HG03045 (cell line): ENCODE data around the gene SERPINA6.
"Not testable (repeated sequence)": the region's sequence is repeated elsewhere in the genome, so short reads cannot be mapped to it uniquely, and the experiment has no call there.

ENCODE experiments used
- ATAC-seq: cut with Tn5 transposase; IDR thresholded peaks from one replicate; pipeline ENCODE4 v1.9.1; 2021; ENCODE audit warnings: mild to moderate bottlenecking, moderate library complexity; ENCODE audit not compliant: unreplicated experiment

The SERPINA6 gene, protein sequence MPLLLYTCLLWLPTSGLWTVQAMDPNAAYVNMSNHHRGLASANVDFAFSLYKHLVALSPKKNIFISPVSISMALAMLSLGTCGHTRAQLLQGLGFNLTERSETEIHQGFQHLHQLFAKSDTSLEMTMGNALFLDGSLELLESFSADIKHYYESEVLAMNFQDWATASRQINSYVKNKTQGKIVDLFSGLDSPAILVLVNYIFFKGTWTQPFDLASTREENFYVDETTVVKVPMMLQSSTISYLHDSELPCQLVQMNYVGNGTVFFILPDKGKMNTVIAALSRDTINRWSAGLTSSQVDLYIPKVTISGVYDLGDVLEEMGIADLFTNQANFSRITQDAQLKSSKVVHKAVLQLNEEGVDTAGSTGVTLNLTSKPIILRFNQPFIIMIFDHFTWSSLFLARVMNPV

DNA sequence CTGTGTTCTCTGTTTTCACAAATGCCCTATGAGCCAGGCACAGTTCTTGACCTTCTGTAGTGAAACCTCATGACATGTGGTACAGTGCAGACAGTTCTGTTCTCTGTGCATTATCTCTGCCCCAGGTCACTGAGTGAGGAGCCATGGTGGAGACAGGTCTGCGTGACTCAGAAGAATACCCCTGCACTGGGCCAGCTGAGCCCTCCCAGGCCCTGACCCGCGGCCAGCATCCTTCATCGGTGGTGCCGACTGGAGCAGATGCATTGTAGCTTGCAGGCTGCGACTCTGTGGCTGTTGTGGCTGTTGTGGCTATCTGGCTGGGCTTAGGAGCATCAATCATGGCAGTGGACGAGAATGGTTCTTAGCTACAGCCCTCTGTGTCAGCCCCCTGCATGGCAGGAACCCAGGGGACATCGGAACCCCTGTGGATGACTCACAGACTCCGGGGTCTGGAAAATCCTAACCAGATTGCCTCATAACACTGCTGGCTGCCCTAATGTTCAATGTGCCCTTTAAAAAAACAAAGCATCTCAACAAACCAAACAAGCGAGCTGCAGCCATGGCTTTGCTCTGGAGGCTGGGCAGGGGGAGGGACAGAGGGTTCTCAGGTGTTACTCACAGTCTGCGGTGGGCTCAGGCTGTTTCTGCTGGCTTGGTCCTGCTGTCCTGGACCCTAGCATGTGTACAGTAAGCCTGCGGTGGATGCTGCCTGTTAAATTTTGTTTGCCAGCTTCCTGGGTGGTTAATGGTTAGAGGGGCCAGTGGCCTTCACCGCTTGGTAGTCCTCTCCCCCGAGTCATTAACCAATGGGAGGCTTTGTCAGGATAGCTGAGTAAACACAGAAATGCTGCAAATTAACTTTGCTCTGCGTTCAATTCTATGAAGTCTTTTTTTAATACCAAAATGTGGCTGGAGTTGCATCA, at the start of gene SERPINA6:
SERPINA6 (minus strand) TSS at position 689 of the 923 bp plus-strand sequence. CDS start 8,688 bp downstream, outside the sequence.
- no peak for ATAC-seq

DNA sequence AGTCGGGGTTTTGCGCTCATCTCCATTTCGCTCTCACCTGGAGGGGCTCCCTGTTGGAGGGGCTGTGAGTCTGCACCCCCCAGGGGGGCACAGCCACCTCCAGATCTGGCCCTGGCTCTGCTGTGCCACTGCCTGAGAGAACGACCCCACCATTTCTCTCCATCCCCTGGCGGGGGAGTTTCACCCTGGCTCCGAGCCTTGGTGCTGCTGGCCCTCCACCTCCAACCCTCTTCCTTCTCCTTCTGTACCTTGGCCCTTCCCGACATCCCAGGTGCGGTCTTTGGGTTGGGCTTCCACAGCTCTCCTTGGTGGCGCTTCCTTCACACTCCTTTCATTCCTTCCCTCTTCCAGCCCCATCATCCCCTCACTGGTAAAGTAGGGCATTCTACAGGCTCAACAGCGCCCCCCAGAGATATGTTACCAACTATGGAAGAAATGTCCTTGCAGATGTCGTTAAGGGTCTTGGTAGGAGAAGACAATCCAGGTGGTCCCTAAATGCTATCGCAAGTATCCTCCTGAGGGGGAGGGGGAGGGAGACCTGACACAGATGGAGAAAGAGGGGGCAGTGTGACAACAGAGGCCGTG, 49.0 kb upstream of the SERPINA6 start:
- no peak for ATAC-seq

DNA sequence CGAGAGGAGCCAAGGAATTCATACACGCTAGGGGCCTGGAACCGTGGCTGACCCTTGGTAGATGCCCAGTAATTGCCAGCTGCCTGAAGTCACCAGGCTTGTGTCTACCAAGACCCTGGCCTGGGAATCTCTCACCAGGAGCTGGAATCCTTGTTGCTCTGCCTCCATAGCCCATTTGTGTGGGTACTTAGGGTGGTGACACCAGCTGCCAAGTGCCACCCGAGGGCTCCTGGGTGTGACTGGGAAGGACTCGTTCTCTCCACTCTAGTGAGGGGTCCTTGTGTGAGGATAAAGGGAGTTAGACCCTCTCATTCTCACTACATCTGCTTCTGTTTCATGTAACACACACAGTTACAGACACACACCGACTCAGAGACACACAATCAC, 47.4 kb upstream of the SERPINA6 start:
- no peak for ATAC-seq

DNA sequence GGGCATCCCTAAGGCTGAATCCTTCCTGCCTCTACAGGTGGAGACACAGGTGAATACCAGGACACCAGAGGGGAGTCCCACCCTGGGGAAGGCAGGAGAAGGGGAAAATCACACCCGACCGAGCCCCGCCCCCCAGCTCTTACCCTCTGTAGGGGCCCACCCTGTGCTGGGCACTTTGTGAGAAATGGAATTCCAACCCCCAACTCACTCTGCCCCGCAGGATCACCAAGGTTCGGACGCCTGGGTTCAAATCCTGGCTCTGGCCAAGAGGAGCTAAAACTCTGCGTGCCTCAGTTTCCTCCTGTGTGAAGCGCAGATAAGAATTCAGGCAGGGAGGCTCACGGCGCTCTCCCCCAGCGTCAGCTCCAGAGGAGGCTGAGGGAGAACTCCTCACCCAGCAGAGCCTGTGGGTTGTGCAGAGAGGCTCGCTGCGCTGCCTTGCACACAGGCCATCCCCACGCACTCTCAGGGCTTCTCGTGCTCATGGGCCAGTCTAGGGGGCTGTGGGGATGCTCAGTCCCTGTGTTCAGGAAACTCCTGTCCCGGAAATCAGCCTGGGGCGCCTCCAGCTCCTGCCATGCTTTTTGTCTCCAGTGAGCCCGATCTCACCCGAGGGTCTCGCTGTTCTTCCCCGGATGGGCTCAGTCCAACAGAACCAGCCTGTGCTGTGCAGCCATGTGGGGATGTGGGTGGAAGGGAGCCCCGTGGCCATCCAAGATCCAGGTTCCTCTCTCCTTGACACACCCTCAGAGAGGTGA, 46.8 kb upstream of the SERPINA6 start:
- ATAC-seq = not testable (repeated sequence)

DNA sequence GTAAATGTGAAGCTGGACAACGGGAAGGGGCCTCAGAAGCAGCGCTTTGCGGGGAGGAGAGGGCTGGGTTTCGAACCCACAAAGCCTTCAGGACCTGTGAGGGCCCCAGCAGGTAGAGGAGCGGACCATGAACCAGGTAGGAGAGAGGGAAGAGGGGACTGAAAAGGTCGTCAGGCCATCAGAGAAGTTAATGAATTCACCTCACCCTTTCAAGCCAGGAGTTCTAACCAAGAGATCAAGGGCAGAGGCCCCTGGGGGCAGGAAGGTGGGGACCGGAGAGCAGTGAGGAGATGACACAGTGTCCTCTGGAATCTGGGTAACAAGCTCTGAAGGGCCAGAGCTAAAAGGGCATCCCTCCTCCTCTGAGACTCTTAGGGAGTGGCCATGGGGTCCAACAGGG, 45.8 kb upstream of the SERPINA6 start:
- ATAC-seq = no peak

DNA sequence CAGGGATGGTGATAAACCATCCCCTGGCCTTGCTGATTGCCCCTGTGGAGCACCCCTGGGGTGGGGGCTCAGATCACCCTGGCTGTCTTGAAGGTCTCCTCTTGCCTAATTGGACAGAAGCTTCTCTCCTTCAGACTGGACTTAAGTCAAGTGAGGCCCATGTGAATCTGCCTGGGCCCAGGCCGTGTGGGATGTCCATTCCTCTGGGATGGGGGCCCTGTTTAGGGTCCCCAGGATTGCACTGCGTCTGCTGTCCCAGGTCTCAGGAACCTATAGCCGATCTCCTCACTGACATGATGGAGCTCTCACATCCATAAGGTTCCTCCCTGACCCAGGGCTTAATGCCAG, 45.1 kb upstream of the SERPINA6 start:
- ATAC-seq = no peak

DNA sequence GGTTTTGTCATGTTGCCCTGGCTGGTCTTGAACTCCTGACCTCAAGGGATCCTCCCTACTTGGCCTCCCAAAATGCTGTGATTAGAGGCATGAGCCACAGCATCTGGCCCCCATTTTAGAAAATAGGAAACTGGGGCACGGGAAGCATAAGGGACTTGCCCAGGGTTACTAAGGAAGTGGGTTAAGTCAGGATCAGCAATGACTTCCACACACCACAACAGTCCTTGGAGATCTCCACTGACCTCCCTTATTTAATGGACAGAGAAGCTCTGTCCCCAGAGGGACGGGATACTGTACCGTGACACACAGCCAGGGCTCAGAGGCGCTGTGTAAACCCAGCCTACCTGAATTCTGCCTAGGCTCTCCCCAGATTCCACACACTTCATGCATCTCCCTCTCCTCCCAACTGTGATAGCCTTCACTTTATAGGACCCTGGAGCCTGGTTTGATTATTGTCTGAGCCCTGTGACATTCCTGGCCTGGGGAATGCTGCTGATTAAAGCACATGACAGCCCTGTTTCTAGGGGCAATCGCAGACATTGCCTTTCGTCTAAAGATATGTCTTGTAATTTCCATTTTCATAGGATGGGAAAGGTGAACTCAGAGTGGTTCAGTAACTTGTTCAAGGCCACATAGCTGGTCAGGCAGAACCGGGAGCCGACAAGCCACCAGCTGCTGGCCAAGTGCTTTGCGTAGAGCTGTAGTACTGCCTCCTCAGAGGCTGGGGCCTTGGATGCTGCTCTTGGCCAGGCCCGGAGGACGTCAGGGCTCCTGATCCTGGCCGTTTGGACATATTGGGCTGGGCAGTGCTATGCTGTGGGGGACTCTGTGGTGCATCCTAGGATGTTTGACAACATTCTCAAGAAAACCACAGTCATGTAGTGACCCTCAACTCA, 44.5 kb upstream of the SERPINA6 start:
- no peak for ATAC-seq

DNA sequence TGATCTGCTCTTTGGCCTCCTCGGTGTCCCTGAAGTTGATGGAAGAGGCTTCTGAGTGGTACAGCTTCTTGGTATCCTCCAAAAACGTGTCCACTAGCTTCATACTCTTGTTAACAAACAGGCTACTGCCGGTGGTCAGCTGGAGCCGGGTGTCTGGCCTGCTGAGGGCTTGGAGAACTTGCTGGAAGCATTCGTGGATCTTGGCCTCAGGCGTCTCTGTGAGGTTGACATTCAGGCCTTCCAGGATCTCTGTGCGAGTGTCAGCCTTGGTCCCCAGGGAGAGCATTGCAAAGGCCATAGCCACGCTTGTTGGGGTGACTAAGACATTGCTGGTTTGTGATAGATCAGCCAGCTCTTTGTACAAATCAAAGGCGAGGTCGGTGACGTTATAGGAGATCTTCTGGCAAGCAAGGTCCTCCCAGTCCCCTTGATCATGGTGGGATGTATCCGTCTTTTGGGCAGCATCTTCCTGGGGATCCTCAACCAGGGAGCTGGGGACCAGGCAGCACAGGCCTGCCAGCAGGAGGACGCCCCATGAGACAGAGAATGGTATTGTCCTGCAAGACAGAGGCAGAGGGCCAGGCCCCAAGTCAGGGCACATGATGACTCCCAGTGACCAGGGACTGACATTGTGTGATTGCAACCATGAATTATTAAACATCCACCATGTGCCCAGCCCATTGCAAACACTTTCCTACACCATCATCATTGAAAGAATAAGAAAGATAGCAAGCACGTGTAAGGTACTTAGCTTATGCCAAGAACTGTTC, 43.2 kb upstream of the SERPINA6 start, which contains the start of gene SERPINA2:
SERPINA2 (minus strand) TSS at position 553 of the 770 bp plus-strand sequence.
- ATAC-seq = no peak

DNA sequence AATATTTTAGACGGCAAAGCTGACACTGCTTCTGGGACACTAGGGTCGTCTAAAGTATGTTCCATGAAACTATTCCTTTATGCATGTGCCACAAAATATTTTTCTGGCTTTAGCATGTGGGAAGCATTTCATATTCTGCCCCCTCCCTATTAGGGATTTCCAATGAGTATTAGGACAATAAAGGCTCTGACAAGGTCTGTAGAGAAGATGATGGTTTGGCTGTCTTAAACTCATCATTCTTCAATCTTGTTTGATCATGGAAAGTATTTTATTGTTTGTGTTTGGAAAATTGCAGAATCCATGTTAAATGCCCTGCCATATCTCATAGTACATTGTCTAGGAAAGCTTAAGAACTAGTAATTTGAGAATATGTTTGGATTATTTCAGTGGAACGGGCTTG, 42.5 kb upstream of the SERPINA6 start:
- ATAC-seq = no peak

DNA sequence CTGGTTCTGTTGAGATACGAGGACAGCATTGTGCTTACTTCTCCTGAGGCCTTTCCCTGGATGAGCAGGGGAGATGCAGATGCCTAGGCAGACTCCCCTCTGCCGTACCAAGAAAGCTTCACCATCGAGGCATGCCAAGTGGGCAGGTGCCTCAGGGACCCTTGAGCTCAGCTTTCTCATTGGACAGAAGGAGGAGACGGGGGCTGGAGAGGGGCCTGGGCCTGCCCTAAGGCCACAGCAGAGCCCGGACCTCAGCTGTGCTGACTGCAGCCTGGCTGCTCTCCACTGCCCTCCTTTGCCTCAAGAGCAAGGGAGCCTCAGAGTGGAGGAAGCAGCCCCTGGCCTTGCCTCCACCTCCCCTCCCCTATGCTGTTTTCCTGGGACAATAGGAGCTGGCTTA, 41.8 kb upstream of the SERPINA6 start:
- ATAC-seq = no peak

DNA sequence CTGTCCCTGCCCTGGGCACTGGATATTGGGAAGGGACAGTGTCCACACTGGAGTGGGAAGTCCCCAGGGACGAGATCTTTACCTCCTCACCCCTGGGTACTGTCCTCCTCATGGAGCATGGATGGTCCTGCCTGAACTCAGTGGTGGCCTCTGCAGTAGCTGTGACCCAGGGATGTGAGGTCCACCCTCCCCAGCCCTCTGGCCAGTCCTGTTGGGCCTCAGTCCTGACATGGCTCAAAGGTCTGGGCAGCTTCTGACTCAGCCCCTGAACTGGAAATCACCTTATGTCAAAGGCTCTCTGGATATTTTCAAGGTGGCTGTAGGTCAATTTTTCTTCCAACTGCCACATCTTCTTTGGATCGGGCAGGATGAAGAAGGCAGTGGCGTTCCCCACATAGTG, 40.9 kb upstream of the SERPINA6 start:
- no peak for ATAC-seq

DNA sequence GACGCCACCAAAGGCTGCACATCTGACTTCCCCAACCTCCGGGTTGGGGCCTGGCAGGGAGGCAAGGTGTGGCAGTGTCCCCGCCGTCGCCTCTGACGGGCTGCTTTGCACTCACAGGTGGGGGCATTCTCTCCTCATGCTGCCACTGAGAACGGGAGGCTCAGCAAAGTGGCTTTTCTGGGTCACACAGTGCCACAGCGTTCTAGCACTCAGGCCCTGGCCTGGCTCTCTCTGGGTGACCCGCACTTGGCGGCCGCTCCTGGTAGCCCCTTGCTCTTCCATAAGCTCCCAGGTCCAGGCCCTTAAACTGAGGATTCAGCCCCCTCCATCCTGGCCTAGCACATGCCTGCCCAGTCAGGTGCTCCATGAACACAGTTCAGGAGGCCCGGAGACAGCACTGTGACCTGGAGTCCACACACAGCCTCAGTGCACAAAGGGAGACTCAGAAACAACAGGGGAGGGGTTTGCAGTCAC, 40.1 kb upstream of the SERPINA6 start:
- no peak for ATAC-seq

DNA sequence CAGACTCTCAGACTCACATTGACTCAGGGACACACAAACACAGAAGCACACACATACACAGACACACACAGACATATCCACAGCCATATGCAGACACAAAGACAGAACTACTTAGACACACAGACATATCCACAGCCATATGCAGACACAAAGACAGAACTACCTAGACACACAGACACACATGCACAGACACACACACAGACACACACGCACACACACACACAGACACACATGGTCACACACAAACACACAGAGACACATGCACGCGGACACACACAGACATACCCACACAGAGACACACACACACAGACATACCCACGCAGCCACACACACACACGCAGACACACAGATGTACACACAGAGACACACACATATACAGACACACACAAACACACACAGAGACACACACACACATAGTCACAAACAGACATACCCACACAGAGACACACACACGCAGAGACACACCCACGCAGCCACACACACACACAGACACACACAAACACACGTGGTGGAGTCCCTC, 39.5 kb upstream of the SERPINA6 start:
- ATAC-seq = no peak

DNA sequence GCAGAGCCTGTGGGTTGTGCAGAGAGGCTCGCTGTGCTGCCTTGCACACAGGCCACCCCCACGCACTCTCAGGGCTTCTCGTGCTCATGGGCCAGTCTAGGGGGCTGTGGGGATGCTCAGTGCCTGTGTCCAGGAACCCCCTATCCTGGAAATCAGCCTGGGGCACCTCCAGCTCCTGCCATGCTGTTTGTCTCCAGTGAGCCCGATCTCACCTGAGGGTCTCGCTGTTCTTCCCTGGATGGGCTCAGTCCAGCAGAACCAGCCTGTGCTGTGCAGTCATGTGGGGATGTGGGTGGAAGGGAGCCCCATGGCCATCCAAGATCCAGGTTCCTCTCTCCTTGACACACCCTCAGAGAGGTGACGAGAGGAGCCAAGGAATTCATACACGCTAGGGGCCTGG, 38.5 kb upstream of the SERPINA6 start:
- no peak for ATAC-seq

DNA sequence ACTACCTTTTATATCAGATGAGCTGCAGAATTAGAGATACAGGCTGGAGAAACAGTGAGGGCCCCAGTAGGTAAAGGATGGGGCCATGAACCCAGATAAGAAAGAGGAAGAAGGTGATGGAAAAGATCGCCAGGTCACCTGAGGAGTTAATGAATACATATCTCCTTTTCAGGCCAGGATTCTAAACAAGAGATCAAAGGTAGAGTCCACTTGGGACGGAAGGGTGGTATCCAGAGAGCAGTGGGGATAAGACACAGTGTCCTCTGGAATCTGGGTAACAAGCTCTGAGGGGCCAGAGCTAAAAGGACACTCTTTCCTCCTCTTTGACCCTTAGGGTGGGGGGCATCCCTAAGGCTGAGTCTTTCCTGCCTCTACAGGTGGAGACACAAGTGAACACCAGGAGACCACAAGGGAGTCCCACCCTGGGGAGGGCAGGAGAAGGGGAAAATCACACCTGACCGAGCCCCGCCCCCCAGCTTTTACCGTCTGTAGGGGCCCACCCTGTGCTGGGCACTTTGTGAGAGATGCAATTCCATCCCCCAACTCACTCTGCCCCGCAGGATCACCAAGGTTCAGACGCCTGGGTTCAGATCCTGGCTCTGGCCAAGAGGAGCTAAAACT, 37.9 kb upstream of the SERPINA6 start:
- no peak for ATAC-seq

DNA sequence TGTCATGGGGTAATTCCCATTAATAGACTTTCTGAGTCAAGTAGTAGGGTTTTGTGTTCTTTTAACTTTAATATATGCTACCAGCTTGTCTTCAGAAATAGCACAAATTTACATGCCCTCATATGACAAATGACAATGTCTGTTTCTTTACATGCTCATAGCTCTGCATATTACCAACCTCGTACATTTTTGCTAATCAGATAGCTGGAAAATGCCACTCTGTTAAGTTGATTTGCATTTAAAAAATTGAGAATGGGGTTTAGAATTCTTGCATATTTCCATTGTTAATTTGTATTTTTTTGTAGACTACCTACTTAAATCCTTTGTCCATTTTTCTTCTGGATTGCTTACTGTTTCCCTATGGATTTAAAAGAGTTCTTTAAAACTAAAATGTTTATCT, 34.0 kb upstream of the SERPINA6 start:
- ATAC-seq = no peak

DNA sequence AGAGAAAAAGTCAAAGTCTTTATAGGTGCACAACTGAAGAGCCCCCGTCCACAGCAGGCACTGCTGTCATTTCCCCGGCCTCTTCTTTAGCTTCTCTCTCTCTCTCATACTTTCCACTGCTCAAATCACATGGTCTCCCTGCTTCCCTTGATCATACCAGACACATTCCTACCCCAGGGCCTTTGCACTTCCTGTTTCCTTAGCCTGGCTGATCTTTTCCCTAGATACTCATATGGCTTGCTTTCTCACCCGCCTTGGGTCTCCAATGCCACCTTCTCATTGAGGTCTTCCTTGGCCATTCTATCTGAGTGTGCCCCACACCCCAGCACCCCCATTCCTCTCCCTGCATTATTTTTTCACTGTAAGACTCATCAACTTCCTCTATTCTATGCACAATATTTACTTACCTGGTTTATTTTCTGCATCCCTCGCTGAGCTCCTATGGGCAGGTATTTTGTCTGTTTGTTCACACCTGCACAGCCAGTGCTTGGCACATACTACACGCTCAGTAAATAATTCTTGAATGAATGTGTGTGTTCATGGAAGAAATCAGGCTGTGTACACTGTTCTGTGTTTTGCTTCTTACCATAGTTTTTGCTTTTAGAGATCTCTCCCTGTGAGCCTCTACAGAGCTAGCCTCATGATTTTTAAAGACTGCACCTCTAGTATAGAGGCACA, 33.4 kb upstream of the SERPINA6 start:
- ATAC-seq = no peak
